ENCODE data around the gene MAPK8IP1. TPM values are rescaled to one million over a fixed set of nuclear protein-coding genes. Genes with fewer than 3 reads are reported as not detected.
A peak's percentile ranks its signal among the peaks of the same experiment; 100 is the strongest.

Gene MAPK8IP1
- total RNA-seq, 1 donor from 2014 or later, result 48.1 TPM

DNA sequence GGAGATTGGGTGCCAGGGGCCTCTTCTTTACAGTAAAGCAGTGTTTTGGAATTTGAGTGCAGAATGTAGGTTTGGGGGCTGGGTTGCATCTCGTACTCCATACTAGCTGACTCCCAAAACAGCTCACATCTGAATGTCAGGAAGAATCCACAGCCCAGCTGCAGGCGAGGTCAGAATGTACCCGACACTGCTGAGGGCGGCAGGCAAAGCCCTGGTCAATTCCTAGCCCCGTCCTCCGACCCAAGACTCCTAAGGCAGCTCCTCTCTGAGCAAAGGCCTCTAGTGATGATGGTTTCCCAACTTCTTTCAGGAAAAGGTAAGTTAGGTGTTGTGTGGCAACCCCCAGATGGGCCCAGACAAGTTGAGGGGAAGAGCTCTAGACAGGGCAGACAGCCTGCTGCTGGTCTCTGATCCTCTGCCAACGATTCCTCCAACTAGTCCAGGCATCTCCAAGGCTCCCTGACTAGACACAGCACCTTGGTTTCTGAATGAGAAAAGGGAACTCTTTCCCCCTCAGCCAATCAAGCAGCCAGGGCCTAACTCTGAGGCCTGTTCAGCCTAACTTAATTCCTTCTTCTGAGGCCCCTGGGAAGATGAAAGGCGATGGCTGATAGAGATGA is 45.6 kb downstream of the MAPK8IP1 start:
- no peak for DNase-seq (ENCODE audit: low spot score, unreplicated experiment)
- Mint-ChIP-seq H3K27ac (peak overlapping the region; percentile 49), H3K27me3 (no peaks in the 10 kb centered on the region), H3K4me3 (ENCODE audit: low read depth) (no peak overlapping the region), H3K9me3 (ENCODE audit: low read depth) (no peaks in the 10 kb centered on the region), H3K4me1 (ENCODE audit: low read depth) (peaks cover 21% of the 10 kb centered on the region), H3K36me3 (ENCODE audit: insufficient read depth) (peaks cover 12% of the 10 kb centered on the region)
- TF ChIP-seq, protein P1, sequence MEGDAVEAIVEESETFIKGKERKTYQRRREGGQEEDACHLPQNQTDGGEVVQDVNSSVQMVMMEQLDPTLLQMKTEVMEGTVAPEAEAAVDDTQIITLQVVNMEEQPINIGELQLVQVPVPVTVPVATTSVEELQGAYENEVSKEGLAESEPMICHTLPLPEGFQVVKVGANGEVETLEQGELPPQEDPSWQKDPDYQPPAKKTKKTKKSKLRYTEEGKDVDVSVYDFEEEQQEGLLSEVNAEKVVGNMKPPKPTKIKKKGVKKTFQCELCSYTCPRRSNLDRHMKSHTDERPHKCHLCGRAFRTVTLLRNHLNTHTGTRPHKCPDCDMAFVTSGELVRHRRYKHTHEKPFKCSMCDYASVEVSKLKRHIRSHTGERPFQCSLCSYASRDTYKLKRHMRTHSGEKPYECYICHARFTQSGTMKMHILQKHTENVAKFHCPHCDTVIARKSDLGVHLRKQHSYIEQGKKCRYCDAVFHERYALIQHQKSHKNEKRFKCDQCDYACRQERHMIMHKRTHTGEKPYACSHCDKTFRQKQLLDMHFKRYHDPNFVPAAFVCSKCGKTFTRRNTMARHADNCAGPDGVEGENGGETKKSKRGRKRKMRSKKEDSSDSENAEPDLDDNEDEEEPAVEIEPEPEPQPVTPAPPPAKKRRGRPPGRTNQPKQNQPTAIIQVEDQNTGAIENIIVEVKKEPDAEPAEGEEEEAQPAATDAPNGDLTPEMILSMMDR (IDR thresholded peaks at IDR 0.05; ENCODE audit: unreplicated experiment), result no peak

DNA sequence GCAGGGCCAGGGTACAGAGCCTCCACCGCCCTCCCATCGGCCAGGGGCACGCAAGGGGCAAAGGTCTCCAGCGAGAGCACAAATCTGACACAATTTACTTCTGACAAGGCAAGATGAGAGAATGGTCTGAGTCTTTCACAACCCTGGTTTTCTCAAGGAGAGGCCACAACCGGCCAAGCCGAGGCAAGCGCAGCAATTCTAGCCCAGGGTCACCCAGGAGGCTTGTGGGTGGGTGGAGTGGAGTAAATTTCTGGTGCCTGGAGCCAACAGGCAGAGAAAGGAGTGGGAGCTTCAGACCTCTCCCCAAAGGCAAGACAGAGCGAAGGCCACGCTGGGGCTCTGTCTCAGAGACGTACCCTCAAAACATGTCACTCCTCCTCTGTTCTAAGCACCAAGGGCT is 46.3 kb downstream of the MAPK8IP1 start:
- Mint-ChIP-seq H3K4me3 (ENCODE audit: low read depth) (no peak overlapping the region), H3K9me3 (ENCODE audit: low read depth) (no peaks in the 10 kb centered on the region), H3K4me1 (ENCODE audit: low read depth) (peaks cover 21% of the 10 kb centered on the region), H3K27ac (peak overlapping the region; percentile 49), H3K27me3 (no peaks in the 10 kb centered on the region), H3K36me3 (ENCODE audit: insufficient read depth) (peaks cover 12% of the 10 kb centered on the region)
- no peak for DNase-seq (ENCODE audit: low spot score, unreplicated experiment)
- TF ChIP-seq, protein P1 (IDR thresholded peaks at IDR 0.05; ENCODE audit: unreplicated experiment), result no peak

DNA sequence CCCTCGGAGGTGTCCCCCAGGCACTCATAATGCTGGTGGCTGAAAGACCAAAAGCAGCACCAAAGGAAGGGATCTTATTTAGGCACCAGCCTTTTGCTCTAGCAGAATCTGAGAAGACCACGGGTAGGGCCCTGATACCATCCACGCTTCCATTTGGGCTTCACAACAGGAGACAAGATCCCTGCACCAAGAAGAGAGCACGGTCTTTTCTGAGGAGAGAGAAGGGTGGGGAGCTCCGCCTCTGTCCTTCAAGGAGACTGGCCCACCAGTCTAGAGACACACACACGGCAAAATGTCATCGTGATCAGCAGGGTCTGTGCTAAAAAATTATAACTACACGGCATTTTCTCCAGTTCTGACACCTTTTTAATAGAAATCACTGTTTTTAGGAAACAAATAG is 46.8 kb downstream of the MAPK8IP1 start:
- Mint-ChIP-seq H3K4me1 (ENCODE audit: low read depth) (peaks cover 21% of the 10 kb centered on the region), H3K9me3 (ENCODE audit: low read depth) (no peaks in the 10 kb centered on the region), H3K27me3 (no peaks in the 10 kb centered on the region), H3K27ac (no peak overlapping the region), H3K36me3 (ENCODE audit: insufficient read depth) (peaks cover 12% of the 10 kb centered on the region), H3K4me3 (ENCODE audit: low read depth) (no peak overlapping the region)
- TF ChIP-seq, protein P1 (IDR thresholded peaks at IDR 0.05; ENCODE audit: unreplicated experiment), result no peak
- no peak for DNase-seq (ENCODE audit: low spot score, unreplicated experiment)

DNA sequence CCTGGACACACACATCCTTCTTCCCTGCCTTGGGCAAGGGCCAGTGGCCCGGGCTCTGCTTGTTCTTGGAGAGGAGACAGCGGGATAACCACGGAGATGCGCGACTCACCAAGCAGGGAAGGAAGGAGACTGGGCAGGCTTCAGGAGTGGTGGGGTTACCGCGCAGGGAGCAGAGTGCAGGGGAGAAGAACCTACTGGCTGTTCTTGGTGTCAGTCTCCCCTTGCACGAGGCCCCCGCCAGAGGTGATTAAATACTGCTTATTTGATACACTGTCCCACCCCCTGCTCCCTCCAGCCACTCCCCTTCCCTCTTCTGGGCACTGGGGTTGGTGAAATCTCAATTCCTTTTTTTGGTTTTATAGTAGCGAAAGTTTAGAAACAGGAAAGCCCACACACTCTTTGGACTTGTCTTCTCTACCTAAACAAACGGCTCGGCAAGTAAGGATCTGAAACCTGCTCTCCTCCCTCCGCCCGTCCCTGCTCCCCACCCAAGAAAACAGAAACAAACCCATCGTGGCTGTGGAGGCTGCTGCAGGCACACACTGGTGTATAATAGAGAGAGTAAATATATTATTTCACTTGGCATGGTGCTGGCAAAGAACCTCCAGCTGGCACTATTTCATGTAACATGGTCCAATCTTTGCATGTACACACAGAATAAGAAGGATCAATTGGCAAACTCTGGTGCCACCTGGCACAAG is 47.8 kb downstream of the MAPK8IP1 start:
- H3K4me1 Mint-ChIP-seq (ENCODE audit: low read depth), result peaks cover 21% of the 10 kb centered on the region
- no peaks in the 10 kb centered on the region for H3K27me3 Mint-ChIP-seq
- no peak overlapping the region for H3K27ac Mint-ChIP-seq
- TF ChIP-seq, protein P1 (IDR thresholded peaks at IDR 0.05; ENCODE audit: unreplicated experiment), result no peak
- H3K4me3 Mint-ChIP-seq (ENCODE audit: low read depth), result no peak overlapping the region
- no peaks in the 10 kb centered on the region for H3K9me3 Mint-ChIP-seq (ENCODE audit: low read depth)
- H3K36me3 Mint-ChIP-seq (ENCODE audit: insufficient read depth), result peaks cover 13% of the 10 kb centered on the region
- no peak for DNase-seq (ENCODE audit: low spot score, unreplicated experiment)

DNA sequence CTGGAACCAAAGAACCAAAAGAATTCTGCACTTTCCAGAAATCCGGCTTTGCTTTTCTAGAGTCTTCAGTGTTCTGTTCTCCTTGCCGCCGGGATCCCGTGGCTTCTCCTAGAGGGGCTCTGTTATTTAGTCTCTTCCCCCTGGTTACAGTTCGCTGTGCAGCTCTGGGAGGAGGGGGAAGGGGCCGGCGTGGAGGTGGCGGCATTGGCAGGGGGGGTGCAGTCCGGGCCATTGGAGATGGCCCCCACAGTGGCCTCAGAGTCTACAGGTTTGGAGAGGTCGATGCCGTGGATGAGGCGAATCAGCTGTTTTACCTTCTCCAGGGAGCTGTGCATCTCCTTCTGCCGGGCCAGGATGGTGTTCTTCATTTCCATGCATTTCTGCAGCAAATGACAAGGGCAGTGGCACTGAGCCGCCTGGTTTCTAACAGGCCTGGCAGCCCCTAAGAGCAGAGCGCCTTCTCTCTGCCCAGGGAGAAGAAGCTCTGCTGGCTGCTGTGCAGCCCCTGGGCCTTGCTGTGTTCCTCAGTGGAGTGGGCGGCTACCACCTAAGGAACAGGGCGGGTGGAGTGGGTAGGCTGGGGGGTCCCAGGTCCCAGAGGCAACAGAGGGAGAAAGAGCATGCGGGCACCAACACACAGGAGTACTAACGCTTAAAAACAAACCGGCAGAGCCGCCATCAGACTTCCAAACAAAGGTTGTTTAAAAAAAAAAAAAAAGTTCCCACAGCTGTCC is 48.6 kb downstream of the MAPK8IP1 start:
- Mint-ChIP-seq H3K9me3 (ENCODE audit: low read depth) (no peaks in the 10 kb centered on the region), H3K4me3 (ENCODE audit: low read depth) (no peak overlapping the region), H3K36me3 (ENCODE audit: insufficient read depth) (peaks cover 13% of the 10 kb centered on the region), H3K27me3 (no peaks in the 10 kb centered on the region), H3K27ac (peak overlapping the region; percentile 97), H3K4me1 (ENCODE audit: low read depth) (peaks cover 21% of the 10 kb centered on the region)
- no peak for DNase-seq (ENCODE audit: low spot score, unreplicated experiment)
- TF ChIP-seq, protein P1 (IDR thresholded peaks at IDR 0.05; ENCODE audit: unreplicated experiment), result no peak

All from progenitor cell of endocrine pancreas (in vitro differentiated cells).